Lower leg skin (tissue), 3 donors: ENCODE results near the gene BLM.

ENCODE experiments used
- POLR2A ChIP-seq, 2 donors: fragments of 450-650 bp; IDR thresholded peaks; one replicate each; pipeline ENCODE4 v1.6.1; 2016 to 2017; ENCODE audit warnings: antibody characterized with exemption in 2 of 2, mild to moderate bottlenecking in 1 of 2, moderate library complexity in 1 of 2
- TF ChIP-seq, protein P1 (sequence below), 3 donors: fragments of 450-650 bp; IDR thresholded peaks; one replicate each; pipeline ENCODE4 v1.5.1; 2016; ENCODE audit warnings: antibody characterized with exemption in 3 of 3, mild to moderate bottlenecking in 3 of 3, moderate library complexity in 2 of 3

DNA sequence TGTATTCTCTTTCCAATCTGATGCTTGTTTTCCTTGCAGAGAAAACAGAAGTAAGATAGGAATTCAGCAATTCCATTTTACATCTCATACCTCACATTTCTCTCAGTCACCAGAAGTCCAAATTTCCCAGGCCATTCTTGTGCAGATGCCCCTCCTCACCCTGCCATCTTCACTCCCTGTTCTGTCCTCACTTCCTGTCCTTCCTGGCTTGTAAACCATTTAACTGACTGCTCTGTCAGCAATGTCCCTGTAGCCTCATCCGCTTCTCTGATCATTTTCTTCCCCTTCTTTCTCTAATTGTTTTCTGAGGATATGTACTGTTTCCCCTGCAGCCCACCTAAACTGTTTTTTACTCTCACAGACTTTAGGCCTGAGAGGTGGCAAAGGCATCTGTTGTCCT is 40.3 kb downstream of the BLM start:
- TF ChIP-seq, protein P1, sequence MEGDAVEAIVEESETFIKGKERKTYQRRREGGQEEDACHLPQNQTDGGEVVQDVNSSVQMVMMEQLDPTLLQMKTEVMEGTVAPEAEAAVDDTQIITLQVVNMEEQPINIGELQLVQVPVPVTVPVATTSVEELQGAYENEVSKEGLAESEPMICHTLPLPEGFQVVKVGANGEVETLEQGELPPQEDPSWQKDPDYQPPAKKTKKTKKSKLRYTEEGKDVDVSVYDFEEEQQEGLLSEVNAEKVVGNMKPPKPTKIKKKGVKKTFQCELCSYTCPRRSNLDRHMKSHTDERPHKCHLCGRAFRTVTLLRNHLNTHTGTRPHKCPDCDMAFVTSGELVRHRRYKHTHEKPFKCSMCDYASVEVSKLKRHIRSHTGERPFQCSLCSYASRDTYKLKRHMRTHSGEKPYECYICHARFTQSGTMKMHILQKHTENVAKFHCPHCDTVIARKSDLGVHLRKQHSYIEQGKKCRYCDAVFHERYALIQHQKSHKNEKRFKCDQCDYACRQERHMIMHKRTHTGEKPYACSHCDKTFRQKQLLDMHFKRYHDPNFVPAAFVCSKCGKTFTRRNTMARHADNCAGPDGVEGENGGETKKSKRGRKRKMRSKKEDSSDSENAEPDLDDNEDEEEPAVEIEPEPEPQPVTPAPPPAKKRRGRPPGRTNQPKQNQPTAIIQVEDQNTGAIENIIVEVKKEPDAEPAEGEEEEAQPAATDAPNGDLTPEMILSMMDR (IDR thresholded peaks at IDR 0.05): no peak
- TF ChIP-seq POLR2A (IDR thresholded peaks at IDR 0.05): no peak
